Endothelial cell (in vitro differentiated cells): ENCODE data around the gene ARHGEF17. TPM values are rescaled to one million over a fixed set of nuclear protein-coding genes. Genes with fewer than 3 reads are reported as not detected.

Experiments
- DNase-seq: peaks from one replicate; pipeline ENCODE4 v3.0.0; 2021; ENCODE audit warnings: low spot score
- H3K27ac Mint-ChIP-seq: one replicate; pipeline ENCODE4 v1.8.0; 2021; ENCODE audit warnings: mixed read lengths, inconsistent platforms; ENCODE audit not compliant: unreplicated experiment
- H3K27me3 Mint-ChIP-seq: one replicate; pipeline ENCODE4 v1.8.0; 2021; ENCODE audit warnings: mild to moderate bottlenecking, moderate library complexity, mixed read lengths, inconsistent platforms; ENCODE audit not compliant: unreplicated experiment
- H3K36me3 Mint-ChIP-seq: one replicate; pipeline ENCODE4 v1.8.0; 2021; ENCODE audit warnings: mild to moderate bottlenecking, low read depth, mixed read lengths, inconsistent platforms; ENCODE audit not compliant: unreplicated experiment
- H3K4me1 Mint-ChIP-seq: one replicate; pipeline ENCODE4 v1.8.0; 2021; ENCODE audit warnings: mild to moderate bottlenecking, mixed read lengths, inconsistent platforms; ENCODE audit not compliant: unreplicated experiment
- H3K4me3 Mint-ChIP-seq: one replicate; pipeline ENCODE4 v1.8.0; 2021; ENCODE audit warnings: mild to moderate bottlenecking, mixed read lengths, inconsistent platforms; ENCODE audit not compliant: unreplicated experiment
- H3K9me3 Mint-ChIP-seq: one replicate; pipeline ENCODE4 v1.8.0; 2021; ENCODE audit warnings: mixed read lengths, inconsistent platforms; ENCODE audit not compliant: unreplicated experiment
- CTCF ChIP-seq: fragments of 200-600 bp; sonication (generic); IDR thresholded peaks from one replicate; pipeline ENCODE4 v1.5.0; 2021; ENCODE audit warnings: antibody characterized with exemption; ENCODE audit not compliant: unreplicated experiment
- total RNA-seq: library from RNA; stranded (reverse); fragmentation: NEBNext Ultra II Directional; extraction: Animal tissue kit (Norgen Biotek cat#: 25700); gene quantifications from one replicate; pipeline ENCODE4 v1.2.1, GENCODE V29; 2021; ENCODE audit not compliant: unreplicated experiment

The ARHGEF17 gene
- total RNA-seq, 1 donor from 2014 or later: 93.3 TPM

DNA sequence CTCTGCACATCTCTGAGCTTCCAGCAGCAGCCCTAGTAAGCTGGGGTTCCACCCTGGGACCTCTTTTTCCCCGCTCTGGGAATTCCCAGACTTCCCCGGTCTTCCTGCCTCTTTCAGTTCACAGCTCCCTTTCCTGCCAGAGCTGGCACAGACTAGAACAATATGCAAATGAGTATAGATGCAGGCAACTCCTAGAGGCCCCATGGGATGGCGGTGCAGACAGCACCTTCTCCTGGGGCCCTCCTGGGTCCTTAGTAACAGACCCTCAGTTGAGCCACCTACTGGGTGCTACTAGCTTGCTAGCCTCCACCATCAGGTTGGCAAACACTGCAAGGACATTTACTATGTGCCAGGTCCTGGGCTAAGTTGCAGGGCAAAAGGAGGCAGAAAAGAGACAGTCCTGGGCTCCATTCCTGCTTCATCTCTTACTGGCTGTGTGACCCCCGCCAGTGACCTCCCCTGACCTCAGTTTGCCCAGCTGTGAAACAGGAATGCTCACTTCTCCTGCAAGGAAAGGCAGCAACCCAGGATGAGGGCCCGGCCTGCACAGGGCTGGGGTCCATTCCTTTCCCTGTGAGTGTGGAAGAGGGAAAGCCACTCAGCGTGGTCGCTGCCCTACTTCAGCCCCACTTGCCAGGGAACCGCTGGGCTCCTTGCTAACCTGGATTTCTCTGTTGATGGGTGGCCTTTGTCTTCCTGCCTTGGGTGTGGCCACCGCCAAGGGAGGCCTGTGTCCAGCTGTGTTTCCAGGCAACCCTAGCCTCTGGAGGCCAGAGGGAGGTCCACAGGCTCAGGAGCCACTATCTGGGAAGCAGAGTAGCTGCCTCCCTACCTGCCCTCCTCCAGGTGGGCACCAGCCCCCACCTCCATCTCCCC is 75.4 kb downstream of the ARHGEF17 start:
- H3K4me1 Mint-ChIP-seq: peaks cover 38% of the 10 kb centered on the region

GRCh38 chr11:73384125-73384441 is 76.0 kb downstream of the ARHGEF17 start:
- Mint-ChIP-seq H3K27me3 (peaks cover 12% of the 10 kb centered on the region), H3K4me1 (peaks cover 40% of the 10 kb centered on the region), H3K36me3 (no peaks in the 10 kb centered on the region), H3K9me3 (no peaks in the 10 kb centered on the region), H3K27ac (no peak overlapping the region), H3K4me3 (no peak overlapping the region)
- no peak for TF ChIP-seq CTCF
- DNase-seq: no peak

More for the DNA sequence above, 75.4 kb downstream of the ARHGEF17 start:
- Mint-ChIP-seq H3K4me3 (no peak overlapping the region), H3K27me3 (peaks cover 15% of the 10 kb centered on the region), H3K36me3 (no peaks in the 10 kb centered on the region), H3K9me3 (no peaks in the 10 kb centered on the region), H3K27ac (no peak overlapping the region)
- DNase-seq: no peak
- no peak for TF ChIP-seq CTCF

DNA sequence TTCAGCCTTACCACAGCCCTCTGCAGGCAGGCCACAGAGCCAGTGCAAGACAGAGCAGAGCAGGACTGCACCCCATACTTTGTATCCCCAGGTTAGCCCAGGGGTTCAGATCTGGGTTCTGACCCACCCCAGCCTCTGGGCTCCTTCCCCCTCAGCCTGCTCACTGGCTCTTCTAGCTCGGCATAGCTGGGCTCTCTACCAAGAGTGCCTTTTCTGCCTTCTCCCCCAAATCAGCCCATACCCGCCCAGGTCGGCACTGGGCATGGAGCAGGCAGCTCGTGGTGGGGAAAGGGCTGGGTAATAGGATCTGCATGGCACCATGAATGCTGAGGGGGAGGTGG is 76.4 kb downstream of the ARHGEF17 start:
- H3K27ac Mint-ChIP-seq: no peak overlapping the region
- peaks cover 12% of the 10 kb centered on the region for H3K27me3 Mint-ChIP-seq
- DNase-seq: no peak
- H3K9me3 Mint-ChIP-seq: no peaks in the 10 kb centered on the region
- H3K36me3 Mint-ChIP-seq: no peaks in the 10 kb centered on the region
- H3K4me1 Mint-ChIP-seq: peaks cover 42% of the 10 kb centered on the region
- TF ChIP-seq CTCF: no peak
- H3K4me3 Mint-ChIP-seq: no peak overlapping the region

GRCh38 chr11:73384872-73385689 is 77.0 kb downstream of the ARHGEF17 start:
- peaks cover 15% of the 10 kb centered on the region for H3K27me3 Mint-ChIP-seq
- TF ChIP-seq CTCF: no peak
- no peak overlapping the region for H3K4me3 Mint-ChIP-seq
- H3K27ac Mint-ChIP-seq: no peak overlapping the region
- H3K4me1 Mint-ChIP-seq: peaks cover 47% of the 10 kb centered on the region
- DNase-seq: no peak
- no peaks in the 10 kb centered on the region for H3K9me3 Mint-ChIP-seq
- H3K36me3 Mint-ChIP-seq: no peaks in the 10 kb centered on the region

DNA sequence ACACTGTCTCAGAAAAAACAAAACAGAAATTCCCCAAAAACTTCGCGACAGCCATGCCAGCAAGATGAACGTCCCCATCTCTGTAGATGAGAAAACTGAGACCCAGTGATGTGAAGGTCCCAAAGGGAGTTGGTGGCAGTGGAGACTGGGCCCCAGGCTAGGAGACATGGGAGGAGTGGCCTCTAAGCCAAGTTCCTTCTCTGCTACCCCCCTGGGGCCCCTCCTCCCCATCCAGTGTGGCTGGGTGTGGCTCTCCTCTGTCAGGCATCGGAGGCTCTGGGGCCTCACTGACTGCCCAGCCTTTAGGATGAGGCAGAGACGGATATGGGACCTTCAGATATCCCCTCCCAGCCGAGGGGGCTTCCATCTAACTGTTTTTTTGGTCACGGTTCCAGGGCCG is 77.9 kb downstream of the ARHGEF17 start:
- Mint-ChIP-seq H3K4me3 (no peak overlapping the region), H3K27me3 (peaks cover 17% of the 10 kb centered on the region), H3K27ac (no peak overlapping the region), H3K36me3 (no peaks in the 10 kb centered on the region), H3K9me3 (no peaks in the 10 kb centered on the region), H3K4me1 (peaks cover 47% of the 10 kb centered on the region)
- no peak for TF ChIP-seq CTCF
- no peak for DNase-seq
